K562 (cell line): Measurements from ENCODE around the gene EPS8L1. TPM values are rescaled to one million over a fixed set of nuclear protein-coding genes. Genes with fewer than 3 reads are reported as not detected.
A peak's percentile ranks its signal among the peaks of the same experiment; 100 is the strongest.

Source experiments
- ADNP ChIP-seq: fragments of 200-800 bp; sonication (Bioruptor generic); IDR thresholded peaks from 2 replicates; pipeline ENCODE4 v1.6.1; 2016; ENCODE audit warnings: missing genetic modification characterization, missing compliant biosample characterization
- CHD1 ChIP-seq: fragments of 200-600 bp; sonication (generic); IDR thresholded peaks from one replicate; pipeline ENCODE4 v1.6.1; 2012; ENCODE audit warnings: mild to moderate bottlenecking, moderate library complexity, low read length, inconsistent platforms
- CREB1 ChIP-seq, 2 experiments: sonication (generic) in 1 of 2; formaldehyde crosslinking in 1 of 2; IDR thresholded peaks; 2 replicates each; pipeline versions ENCODE4 v1.6.1 to v1.8.0; 2012 to 2022; ENCODE audit warnings: inconsistent platforms in 1 of 2, mild to moderate bottlenecking in 1 of 2, missing genetic modification reagents in 1 of 2, moderate library complexity in 1 of 2
- CTBP1 ChIP-seq: fragments of 450-650 bp; IDR thresholded peaks from 2 replicates; pipeline ENCODE4 v1.6.1; 2016; ENCODE audit warnings: borderline replicate concordance
- HEY1 ChIP-seq: fragments of 250-450 bp; sonication (Bioruptor Pico); IDR thresholded peaks from 2 replicates; pipeline ENCODE4 v1.5.0; 2020; ENCODE audit warnings: mild to moderate bottlenecking, moderate library complexity, borderline replicate concordance
- KAT7 ChIP-seq: sonication (generic); formaldehyde crosslinking; IDR thresholded peaks from 2 replicates; pipeline ENCODE4 v1.8.0; 2022; ENCODE audit warnings: missing genetic modification reagents, mild to moderate bottlenecking, borderline replicate concordance
- MCM2 ChIP-seq: fragments of 450-650 bp; IDR thresholded peaks from 2 replicates; pipeline ENCODE4 v1.6.1; 2017; ENCODE audit warnings: low read depth, mild to moderate bottlenecking
- MTA2 ChIP-seq: fragments of 450-650 bp; IDR thresholded peaks from 2 replicates; pipeline ENCODE4 v1.6.1; 2016; ENCODE audit warnings: low read depth
- POLR2B ChIP-seq: fragments of 450-650 bp; IDR thresholded peaks from 2 replicates; pipeline ENCODE4 v1.6.1; 2018; ENCODE audit warnings: low read depth; ENCODE audit not compliant: partially characterized antibody
- RFX1 ChIP-seq: fragments of 450-650 bp; IDR thresholded peaks from 2 replicates; pipeline ENCODE4 v1.6.1; 2016; ENCODE audit warnings: mild to moderate bottlenecking, moderate library complexity
- RFX5 ChIP-seq: IDR thresholded peaks from 2 replicates; pipeline ENCODE4 v1.6.1; 2011; ENCODE audit warnings: low read depth, mild to moderate bottlenecking, improper control_type of control experiment, low read length
- SAP30 ChIP-seq: fragments of 200-600 bp; sonication (generic); IDR thresholded peaks from 2 replicates; pipeline ENCODE4 v1.6.1; 2012; ENCODE audit warnings: borderline replicate concordance, low read depth, mild to moderate bottlenecking, moderate library complexity, low read length, control low read depth, inconsistent platforms; ENCODE audit not compliant: insufficient read depth, poor library complexity, severe bottlenecking
- SRF ChIP-seq, 2 experiments: fragments of 250-450, 450-650 bp in 1 of 2; sonication (Bioruptor Pico) in 1 of 2; sonication (generic) in 1 of 2; formaldehyde crosslinking; IDR thresholded peaks; 2 replicates each; pipeline versions ENCODE4 v1.5.0 to v1.5.1; 2020 to 2022; ENCODE audit warnings: mild to moderate bottlenecking in 1 of 2, missing genetic modification reagents in 1 of 2
- USF1 ChIP-seq: sonication (generic); formaldehyde crosslinking; IDR thresholded peaks from 2 replicates; pipeline ENCODE4 v1.9.0; 2022; ENCODE audit warnings: mild to moderate bottlenecking, missing genetic modification reagents
- ZNF175 ChIP-seq: fragments of 200-800 bp; sonication (Bioruptor generic); IDR thresholded peaks from 2 replicates; pipeline ENCODE4 v1.6.1; 2016; ENCODE audit warnings: low read depth, mild to moderate bottlenecking, missing genetic modification characterization, missing compliant biosample characterization
- ZNF318 ChIP-seq, 2 experiments: fragments of 450-650 bp; IDR thresholded peaks; 2 replicates each; pipeline ENCODE4 v1.6.1; 2016; ENCODE audit warnings: mild to moderate bottlenecking in 2 of 2, borderline replicate concordance in 1 of 2, low read depth in 1 of 2, moderate library complexity in 1 of 2
- ZZZ3 ChIP-seq: fragments of 450-650 bp; IDR thresholded peaks from 2 replicates; pipeline ENCODE4 v1.6.1; 2016; ENCODE audit warnings: antibody characterized with exemption, mild to moderate bottlenecking, moderate library complexity
- polyA plus RNA-seq, 8 experiments: library from polyadenylated mRNA; depleted of rRNA in 4 of 8; stranded (reverse) in 5 of 8; unstranded in 3 of 8; fragments of >200 nt; fragmentation: Nextera tagmentation in 2 of 8; fragmentation: Illumina TruSeq in 1 of 8; extraction: Ambion mirVana in 2 of 8; extraction: Trizol in 1 of 8; gene quantifications; 2 replicates each; pipeline versions ENCODE4 v1.2.1 to v1.2.3, GENCODE V29; 2011 to 2014; ENCODE audit warnings: inconsistent platforms in 1 of 8, missing spikeins in 1 of 8
- total RNA-seq, 7 experiments: library from RNA; depleted of rRNA in 6 of 7; stranded (reverse); fragments of >200 nt in 6 of 7; fragmentation: Illumina TruSeq in 2 of 7; extraction: Trizol in 2 of 7; gene quantifications; 2 replicates each; pipeline versions ENCODE4 v1.2.1 to v1.2.3, GENCODE V29; 2011 to 2021; ENCODE audit warnings: low replicate concordance in 1 of 7
- TF ChIP-seq, protein P1 (sequence below): fragments of 250-450 bp; sonication (Bioruptor Pico); IDR thresholded peaks from 2 replicates; pipeline ENCODE4 v1.8.0; 2022; ENCODE audit warnings: moderate library complexity, mild to moderate bottlenecking, inconsistent platforms

The EPS8L1 gene
- total and polyA plus RNA-seq, 9 of the 15 experiments (the other 6 are each of a cell fraction or from before 2014, with no cell fraction given): 0.35 to 22.1 (median 11.9) TPM

- TF ChIP-seq, protein P1, sequence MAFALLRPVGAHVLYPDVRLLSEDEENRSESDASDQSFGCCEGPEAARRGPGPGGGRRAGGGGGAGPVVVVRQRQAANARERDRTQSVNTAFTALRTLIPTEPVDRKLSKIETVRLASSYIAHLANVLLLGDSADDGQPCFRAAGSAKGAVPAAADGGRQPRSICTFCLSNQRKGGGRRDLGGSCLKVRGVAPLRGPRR: no peak
- TF ChIP-seq ZNF318 (IDR thresholded peaks at IDR 0.05; ENCODE audit: borderline replicate concordance in 1 of 2, low read depth in 1 of 2): no peak
- no peak for TF ChIP-seq CHD1
- TF ChIP-seq ZZZ3: no peak
- TF ChIP-seq MCM2: no peak
- TF ChIP-seq SRF (CRISPR knock-in tag; IDR thresholded peaks at IDR 0.05): no peak
- peak; percentile 6; the same call in 1 of the 2 replicates for TF ChIP-seq CTBP1
- TF ChIP-seq POLR2B: peak; percentile 87
- TF ChIP-seq USF1 (CRISPR knock-in tag): peak; percentile 74; the same call in 1 of the 2 replicates
- TF ChIP-seq ZNF175 (CRISPR knock-in tag): peak; percentile 71; the same call in 1 of the 2 replicates
- TF ChIP-seq SAP30: peak; percentile 84
- TF ChIP-seq ADNP (tag): no peak
- TF ChIP-seq KAT7 (CRISPR knock-in tag): no peak
- no peak for TF ChIP-seq RFX5
- no peak for TF ChIP-seq CREB1 (IDR thresholded peaks at IDR 0.05)
- TF ChIP-seq CREB1 (CRISPR knock-in tag; IDR thresholded peaks at IDR 0.05): no peak
- TF ChIP-seq HEY1 (CRISPR knock-in tag): no peak
- TF ChIP-seq RFX1: no peak
- no peak for TF ChIP-seq MTA2
Observed at GRCh38 chr19:55080121-55080967, 4.7 kb downstream of the EPS8L1 start (continued).
